ENCODE measurements around the gene SNTG2. TPM values are rescaled to one million over a fixed set of nuclear protein-coding genes. Genes with fewer than 3 reads are reported as not detected.

SNTG2 gene
- total RNA-seq, 4 donors from 2014 or later, result 1.7 to 5.9 (median 2.0) TPM; not detected in 1

GRCh38 chr2:981759-982158 is 31.1 kb downstream of the SNTG2 start:
- intact Hi-C loops (cut with DNase I), result no loop called here
- WGBS, 2 donors, result 84 to 93% methylated on average over 4 of the region's 4 CpGs
- no peaks in the 10 kb centered on the region for H3K4me1 ChIP-seq

DNA sequence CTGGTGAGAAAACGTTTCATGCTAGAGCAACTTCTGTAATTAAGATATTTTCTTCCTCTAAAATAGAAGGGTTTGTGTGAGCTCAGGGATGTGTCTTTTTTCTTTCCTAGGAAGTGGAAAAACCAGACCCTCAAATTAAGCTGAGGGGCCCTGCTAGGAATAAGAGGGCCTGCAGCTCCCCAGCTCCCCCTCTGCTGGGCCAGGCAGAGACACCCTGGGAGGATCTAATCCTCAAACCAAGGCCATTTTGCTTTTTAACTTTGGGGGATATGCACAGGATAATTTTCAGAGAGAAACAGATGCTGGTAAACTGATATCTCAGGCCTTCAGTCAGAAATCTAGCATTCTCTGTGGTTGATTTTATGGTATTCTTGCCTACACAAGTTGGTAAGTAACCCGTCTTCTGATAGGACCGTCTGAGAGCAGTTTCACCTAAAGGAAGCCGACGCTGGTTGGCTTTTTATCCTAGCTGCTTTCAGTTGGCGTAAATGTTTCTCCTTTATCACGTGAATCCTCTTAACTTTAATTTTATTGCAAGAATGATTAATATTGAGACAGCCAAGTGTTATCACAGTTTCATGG is 34.8 kb downstream of the SNTG2 start:
- WGBS, 2 donors, result 54 to 60% methylated on average over 7 of the region's 7 CpGs
- Histone ChIP-seq H3K4me1 (no peaks in the 10 kb centered on the region), H3K27me3 (peaks cover 0 to 5% (median 0%) of the 10 kb centered on the region in 4 donors), H3K36me3 (no peaks in the 10 kb centered on the region), H3K27ac (no peak overlapping the region), H3K4me3 (no peak overlapping the region), H3K9me3 (no peaks in the 10 kb centered on the region)
- no peak for DNase-seq
- TF ChIP-seq POLR2A (IDR thresholded peaks at IDR 0.05) (no peak), CTCF (IDR thresholded peaks at IDR 0.05) (no peak)
- intact Hi-C loops (cut with DNase I), result no loop called here

More at GRCh38 chr2:981759-982158, 31.1 kb downstream of the SNTG2 start:
- Histone ChIP-seq H3K27me3 (peaks cover 0 to 10% (median 0%) of the 10 kb centered on the region in 4 donors), H3K9me3 (no peaks in the 10 kb centered on the region), H3K4me3 (no peak overlapping the region), H3K36me3 (no peaks in the 10 kb centered on the region), H3K27ac (no peak overlapping the region)
- DNase-seq, result no peak
- no peak for TF ChIP-seq CTCF (IDR thresholded peaks at IDR 0.05)
- no peak for TF ChIP-seq POLR2A (IDR thresholded peaks at IDR 0.05)

GRCh38 chr2:987789-988188 is 37.1 kb downstream of the SNTG2 start:
- TF ChIP-seq POLR2A (IDR thresholded peaks at IDR 0.05) (no peak), CTCF (IDR thresholded peaks at IDR 0.05) (no peak)
- Histone ChIP-seq H3K9me3 (no peaks in the 10 kb centered on the region), H3K36me3 (no peaks in the 10 kb centered on the region), H3K27ac (no peak overlapping the region), H3K4me1 (no peaks in the 10 kb centered on the region), H3K4me3 (no peak overlapping the region), H3K27me3 (peaks cover 0 to 5% (median 0%) of the 10 kb centered on the region in 4 donors)
- DNase-seq, result no peak
- intact Hi-C loops (cut with DNase I), result no loop called here
- 71 to 83% methylated on average over 5 to 13 of the region's 16 CpGs for WGBS, 2 donors

DNA sequence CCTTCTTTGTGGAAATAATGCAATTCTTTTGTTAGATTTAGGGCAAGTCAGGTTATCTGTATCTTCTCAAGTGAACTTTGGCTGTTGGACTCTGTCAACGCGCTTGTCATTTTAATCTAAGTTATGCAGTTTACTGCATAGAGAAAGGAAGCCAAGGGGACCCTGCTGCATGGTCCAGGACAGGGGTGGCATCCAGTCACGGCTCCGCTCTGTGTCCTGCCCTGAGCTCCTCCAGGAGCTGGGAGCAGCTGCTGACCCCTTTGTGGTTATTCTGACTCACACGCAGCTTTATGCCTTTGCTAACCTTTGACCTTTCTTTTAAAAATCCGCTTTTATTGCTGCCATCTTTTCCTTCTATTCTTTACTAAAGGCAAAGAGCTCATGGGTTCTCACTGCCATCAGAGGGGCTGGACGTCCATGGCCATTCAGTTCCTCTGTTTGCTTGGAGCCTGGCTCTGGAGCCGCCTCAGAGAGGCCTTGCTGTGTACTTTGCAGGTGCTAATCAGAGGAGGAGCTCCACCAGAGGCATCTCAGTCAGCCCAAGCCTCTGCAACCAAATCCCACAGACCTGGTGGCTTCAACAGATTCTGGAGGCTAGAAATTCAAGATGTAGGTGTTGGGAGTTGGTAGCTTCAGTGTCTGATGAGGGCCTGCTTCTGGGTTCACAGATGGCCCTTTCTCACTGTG is 39.3 kb downstream of the SNTG2 start:
- TF ChIP-seq POLR2A (IDR thresholded peaks at IDR 0.05) (no peak), CTCF (IDR thresholded peaks at IDR 0.05) (no peak)
- Histone ChIP-seq H3K27me3 (no peaks in the 10 kb centered on the region), H3K9me3 (no peaks in the 10 kb centered on the region), H3K4me1 (no peaks in the 10 kb centered on the region), H3K36me3 (no peaks in the 10 kb centered on the region), H3K27ac (no peak overlapping the region), H3K4me3 (no peak overlapping the region)
- 70 to 73% methylated on average over 8 of the region's 8 CpGs for WGBS, 2 donors
- intact Hi-C loops (cut with DNase I), result no loop called here
- no peak for DNase-seq

- Histone ChIP-seq H3K27ac (no peak overlapping the region), H3K36me3 (no peaks in the 10 kb centered on the region), H3K4me1 (no peaks in the 10 kb centered on the region), H3K4me3 (no peak overlapping the region), H3K27me3 (peaks cover 0 to under 1% (median 0%) of the 10 kb centered on the region in 4 donors), H3K9me3 (no peaks in the 10 kb centered on the region)
- DNase-seq, result no peak
- intact Hi-C loops (cut with DNase I), result no loop called here
- no peak for TF ChIP-seq CTCF (IDR thresholded peaks at IDR 0.05)
Observed at GRCh38 chr2:990970-991369, 40.3 kb downstream of the SNTG2 start.

Data from esophagus squamous epithelium (tissue), 5 donors.